HCT116 (cell line): ENCODE data around the gene ZCCHC9. TPM values are rescaled to one million over a fixed set of nuclear protein-coding genes. Genes with fewer than 3 reads are reported as not detected.

ENCODE experiments used
- ATAC-seq: fragments of 200-7000 bp; cut with Tn5 transposase; 2 replicates; pipeline ENCODE4 v1.9.1; 2020; ENCODE audit warnings: mild to moderate bottlenecking, moderate library complexity
- BruUV-seq: library from RNA; stranded (reverse); fragments of 400-500 nt; replicated peaks from 2 replicates; lab custom pipeline; 2021; lab: Mats Ljungman, UMichigan
- CTCF ChIA-PET: fragments of 300-600 bp; sonication (Branson Sonifier 250); formaldehyde crosslinking; loops from one replicate; lab custom pipeline; 2021; ENCODE audit warnings: antibody characterized with exemption; lab: Charles Lee
- POLR2A ChIA-PET: fragments of 300-600, 350-600 bp; sonication (Branson Sonifier 250); formaldehyde crosslinking; loops from one replicate; lab custom pipeline; 2021; ENCODE audit warnings: antibody characterized with exemption; lab: Charles Lee
- RAD21 ChIA-PET, 2 experiments: fragments of 300-600 bp; sonication (Branson Sonifier 250); formaldehyde crosslinking; loops; one replicate each; lab custom pipeline; 2023; ENCODE audit warnings: low total read pairs in 2 of 2; ENCODE audit not compliant: uncharacterized antibody in 2 of 2, unreplicated experiment in 2 of 2, low non-redundant PET in 1 of 2; lab: Charles Lee
- DNase-seq: peaks from one replicate; pipeline ENCODE4 v3.0.0-alpha.2; 2010; ENCODE audit warnings: low read depth, low spot score
- H2AFZ ChIP-seq: fragments of 200-600 bp; shearing (Covaris generic), sonication (generic); 2 replicates; pipeline ENCODE4 v1.6.1; 2017; ENCODE audit warnings: low read depth, mixed run types, mixed read lengths, antibody characterized with exemption, low read length; ENCODE audit not compliant: poor library complexity, severe bottlenecking
- H3K27ac ChIP-seq: 2 replicates; pipeline ENCODE4 v1.5.1; 2012; ENCODE audit warnings: low read depth, low read length
- H3K27me3 ChIP-seq: fragments of 200-600 bp; sonication (generic); 2 replicates; pipeline ENCODE4 v1.6.1; 2016; ENCODE audit warnings: mixed run types, low read length, mixed read lengths; ENCODE audit not compliant: insufficient read depth
- H3K36me3 ChIP-seq, 2 experiments: fragments of 200-500 bp in 1 of 2; fragments of 200-600 bp in 1 of 2; sonication (Bioruptor generic) in 1 of 2; sonication (generic) in 1 of 2; 2 replicates each; pipeline versions ENCODE4 v1.5.1 to v1.6.1; 2014 to 2016; ENCODE audit warnings: low read length in 2 of 2, inconsistent platforms in 1 of 2, mixed read lengths in 1 of 2, mixed run types in 1 of 2; ENCODE audit not compliant: insufficient read depth in 2 of 2, control insufficient read depth in 1 of 2
- H3K4me1 ChIP-seq, 2 experiments: fragments of 200-600 bp in 1 of 2; sonication (generic) in 1 of 2; 2 replicates each; pipeline versions ENCODE4 v1.5.1 to v1.6.1; 2012 to 2017; ENCODE audit warnings: low read length in 2 of 2, inconsistent platforms in 1 of 2, mild to moderate bottlenecking in 1 of 2, mixed read lengths in 1 of 2, mixed run types in 1 of 2, moderate library complexity in 1 of 2; ENCODE audit not compliant: insufficient read depth in 2 of 2, control insufficient read depth in 1 of 2
- H3K4me2 ChIP-seq: fragments of 200-600 bp; sonication (generic); 2 replicates; pipeline ENCODE4 v1.6.1; 2017; ENCODE audit warnings: mixed run types, low read length, mixed read lengths
- H3K4me3 ChIP-seq, 2 experiments: fragments of 200-600 bp in 1 of 2; sonication (generic) in 1 of 2; replicated peaks in 1 of 2; 2 replicates each; pipeline ENCODE4 v1.5.1; 2011 to 2016; ENCODE audit warnings: low read length in 2 of 2, control low read depth in 1 of 2, low read depth in 1 of 2, mild to moderate bottlenecking in 1 of 2, mixed read lengths in 1 of 2, mixed run types in 1 of 2
- H3K79me2 ChIP-seq: fragments of 200-600 bp; sonication (generic); 2 replicates; pipeline ENCODE4 v1.6.1; 2017; ENCODE audit warnings: mild to moderate bottlenecking, mixed run types, low read length, moderate library complexity, mixed read lengths; ENCODE audit not compliant: insufficient read depth
- H3K9ac ChIP-seq: fragments of 200-600 bp; sonication (generic); 2 replicates; pipeline ENCODE4 v1.6.1; 2016; ENCODE audit warnings: low read length, mixed read lengths
- H3K9me2 ChIP-seq: fragments of 200-600 bp; sonication (generic), shearing (Covaris generic); 2 replicates; pipeline ENCODE4 v1.6.1; 2017; ENCODE audit warnings: mixed run types, mild to moderate bottlenecking, moderate library complexity; ENCODE audit not compliant: insufficient read depth
- H3K9me3 ChIP-seq, 2 experiments: fragments of 200-500 bp in 1 of 2; fragments of 200-600 bp in 1 of 2; sonication (Bioruptor generic) in 1 of 2; sonication (generic) in 1 of 2; 2 replicates each; pipeline ENCODE4 v1.6.1; 2014 to 2017; ENCODE audit warnings: low read length in 2 of 2, mixed read lengths in 2 of 2, inconsistent platforms in 1 of 2, low read depth in 1 of 2, mild to moderate bottlenecking in 1 of 2, mixed run types in 1 of 2, moderate library complexity in 1 of 2; ENCODE audit not compliant: control insufficient read depth in 1 of 2, insufficient read depth in 1 of 2
- H4K20me1 ChIP-seq: fragments of 200-600 bp; sonication (generic), shearing (Covaris generic); 2 replicates; pipeline ENCODE4 v1.6.1; 2017; ENCODE audit warnings: mixed run types, mild to moderate bottlenecking, moderate library complexity; ENCODE audit not compliant: insufficient read depth
- EGR1 ChIP-seq: IDR thresholded peaks from 2 replicates; pipeline ENCODE4 v1.6.1; 2012; ENCODE audit warnings: low read depth
- RAD21 ChIP-seq: IDR thresholded peaks from 2 replicates; pipeline ENCODE4 v1.6.1; 2012; ENCODE audit warnings: low read depth, mild to moderate bottlenecking
- intact Hi-C: fragments of 100-400 bp; cut with micrococcal nuclease; formaldehyde crosslinking; loops from 2 replicates; pipeline ENCODE4 v1.10.0; 2022
- total RNA-seq: library from RNA; stranded (reverse); gene quantifications from one replicate; pipeline ENCODE4 v1.2.1, GENCODE V29; 2021; ENCODE audit not compliant: unreplicated experiment
- TF ChIP-seq, protein P1 (sequence below), 3 experiments: fragments of 200-600 bp in 1 of 3; sonication (generic) in 1 of 3; IDR thresholded peaks in 2 of 3; conservative IDR thresholded peaks in 1 of 3; 2 replicates each; pipeline ENCODE4 v1.5.1; 2012 to 2017; ENCODE audit warnings: low read depth in 2 of 3, low read length in 2 of 3, antibody characterized with exemption in 1 of 3, borderline replicate concordance in 1 of 3, control low read depth in 1 of 3, mild to moderate bottlenecking in 1 of 3, mixed read lengths in 1 of 3, mixed run types in 1 of 3, moderate library complexity in 1 of 3; ENCODE audit not compliant: insufficient read depth in 1 of 3

ZCCHC9 gene
- total RNA-seq, 1 experiment from 2014 or later: 33.7 TPM

DNA sequence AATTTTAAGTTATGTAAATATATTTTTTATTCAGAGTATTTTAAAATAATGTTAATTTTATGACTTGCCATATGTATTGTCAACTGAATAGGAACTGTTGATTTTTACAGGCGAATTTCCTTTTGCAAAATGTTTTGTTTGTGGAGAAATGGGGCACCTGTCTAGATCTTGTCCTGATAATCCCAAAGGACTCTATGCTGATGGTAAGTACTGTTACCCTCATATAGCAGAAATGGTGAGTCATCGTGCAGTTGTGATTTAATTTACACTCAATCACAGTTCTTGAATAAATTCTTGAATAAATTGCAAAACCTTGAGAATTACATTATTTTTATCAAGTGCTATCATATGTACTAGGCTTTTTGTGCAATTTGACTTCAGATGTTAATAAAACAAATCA lies 7.4 kb downstream of the ZCCHC9 start:
- ChIA-PET POLR2A (no interaction called here), RAD21 (no interaction called here), CTCF (interaction anchor here (1.4 kb wide), 1 partner anchor 9 kb away, joined by 6 read pairs; no protein-coding TSS in a partner anchor)
- TF ChIP-seq EGR1: no peak
- H3K4me2 ChIP-seq: no peak overlapping the region
- no peak overlapping the region for H3K9ac ChIP-seq
- H2AFZ ChIP-seq: no peak overlapping the region
- no peaks in the 10 kb centered on the region for H3K27me3 ChIP-seq
- intact Hi-C loops: no loop called here
- DNase-seq (no peak), ATAC-seq (no peak)
- H4K20me1 ChIP-seq: no peaks in the 10 kb centered on the region
- no peak overlapping the region for H3K27ac ChIP-seq
- BruUV-seq: no TSS peak
- no peaks in the 10 kb centered on the region for H3K9me3 ChIP-seq
- H3K79me2 ChIP-seq: peaks cover 4% of the 10 kb centered on the region; the same call in 1 of the 2 replicates
- H3K4me1 ChIP-seq: no peaks in the 10 kb centered on the region
- no peak overlapping the region for H3K4me3 ChIP-seq
- peaks cover 14 to 25% of the 10 kb centered on the region in 2 experiments; a peak in 3 of 4 replicates for H3K36me3 ChIP-seq
- no peaks in the 10 kb centered on the region for H3K9me2 ChIP-seq

DNA sequence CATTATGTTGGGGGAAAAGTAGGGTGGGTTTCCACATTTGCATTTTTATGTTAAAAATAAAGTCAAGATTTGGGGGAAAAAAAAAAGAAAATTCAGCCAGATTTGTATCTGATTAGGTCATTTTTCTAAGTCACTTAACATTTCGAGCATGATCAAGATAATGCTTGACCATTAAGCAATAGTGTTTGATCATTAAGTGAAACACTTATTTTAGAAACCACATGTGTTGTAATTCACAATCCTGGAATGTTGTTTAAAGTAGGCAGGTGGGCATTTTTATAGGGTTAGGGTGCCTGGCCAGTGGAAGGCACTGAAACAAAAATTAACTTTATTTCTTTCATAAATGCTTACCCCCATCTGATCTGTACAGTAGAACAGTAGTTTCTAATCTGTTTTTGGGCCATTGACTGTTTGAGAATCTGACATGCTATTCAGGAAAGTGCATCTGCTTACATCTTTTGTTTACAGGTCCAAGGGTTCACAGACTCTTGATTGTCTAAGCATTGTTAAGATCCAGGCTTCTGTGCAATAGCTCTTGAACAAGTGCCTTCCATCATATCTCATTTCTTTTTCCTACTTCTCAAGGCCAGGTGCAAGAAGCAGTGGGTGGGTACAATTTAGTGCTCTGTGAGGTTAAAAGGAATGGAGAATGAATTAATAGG lies 9.1 kb downstream of the ZCCHC9 start:
- Histone ChIP-seq H3K4me1 (no peaks in the 10 kb centered on the region), H3K79me2 (no peaks in the 10 kb centered on the region; the same call in 1 of the 2 replicates), H3K4me3 (no peak overlapping the region), H3K27ac (no peak overlapping the region), H3K36me3 (peaks cover 9 to 18% of the 10 kb centered on the region in 2 experiments; a peak in 3 of 4 replicates), H4K20me1 (no peaks in the 10 kb centered on the region), H3K27me3 (no peaks in the 10 kb centered on the region), H3K9ac (no peak overlapping the region), H3K9me3 (no peaks in the 10 kb centered on the region), H3K9me2 (no peaks in the 10 kb centered on the region), H3K4me2 (no peak overlapping the region), H2AFZ (no peak overlapping the region)
- TF ChIP-seq, protein P1, sequence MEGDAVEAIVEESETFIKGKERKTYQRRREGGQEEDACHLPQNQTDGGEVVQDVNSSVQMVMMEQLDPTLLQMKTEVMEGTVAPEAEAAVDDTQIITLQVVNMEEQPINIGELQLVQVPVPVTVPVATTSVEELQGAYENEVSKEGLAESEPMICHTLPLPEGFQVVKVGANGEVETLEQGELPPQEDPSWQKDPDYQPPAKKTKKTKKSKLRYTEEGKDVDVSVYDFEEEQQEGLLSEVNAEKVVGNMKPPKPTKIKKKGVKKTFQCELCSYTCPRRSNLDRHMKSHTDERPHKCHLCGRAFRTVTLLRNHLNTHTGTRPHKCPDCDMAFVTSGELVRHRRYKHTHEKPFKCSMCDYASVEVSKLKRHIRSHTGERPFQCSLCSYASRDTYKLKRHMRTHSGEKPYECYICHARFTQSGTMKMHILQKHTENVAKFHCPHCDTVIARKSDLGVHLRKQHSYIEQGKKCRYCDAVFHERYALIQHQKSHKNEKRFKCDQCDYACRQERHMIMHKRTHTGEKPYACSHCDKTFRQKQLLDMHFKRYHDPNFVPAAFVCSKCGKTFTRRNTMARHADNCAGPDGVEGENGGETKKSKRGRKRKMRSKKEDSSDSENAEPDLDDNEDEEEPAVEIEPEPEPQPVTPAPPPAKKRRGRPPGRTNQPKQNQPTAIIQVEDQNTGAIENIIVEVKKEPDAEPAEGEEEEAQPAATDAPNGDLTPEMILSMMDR (IDR thresholded peaks at IDR 0.05 in 2 of 3, conservative IDR thresholded peaks at IDR 0.05 in 1 of 3; ENCODE audit: borderline replicate concordance in 1 of 3, insufficient read depth in 1 of 3, low read depth in 2 of 3, low read length in 2 of 3): no peak
- no peak for TF ChIP-seq RAD21
- CTCF ChIA-PET: interaction anchor here (1.4 kb wide), 1 partner anchor 11 kb away, joined by 6 read pairs; no protein-coding TSS in a partner anchor
- no TSS peak for BruUV-seq
- no peak for ATAC-seq
- POLR2A ChIA-PET: interaction anchor here (1.6 kb wide), 1 partner anchor 9 kb away, joined by 5 read pairs; the partner anchor contains the start of gene ZCCHC9
- no peak for DNase-seq
- RAD21 ChIA-PET: no interaction called here
- intact Hi-C loops: no loop called here
